ENCODE data around the gene PAX9.

PAX9 gene

DNA sequence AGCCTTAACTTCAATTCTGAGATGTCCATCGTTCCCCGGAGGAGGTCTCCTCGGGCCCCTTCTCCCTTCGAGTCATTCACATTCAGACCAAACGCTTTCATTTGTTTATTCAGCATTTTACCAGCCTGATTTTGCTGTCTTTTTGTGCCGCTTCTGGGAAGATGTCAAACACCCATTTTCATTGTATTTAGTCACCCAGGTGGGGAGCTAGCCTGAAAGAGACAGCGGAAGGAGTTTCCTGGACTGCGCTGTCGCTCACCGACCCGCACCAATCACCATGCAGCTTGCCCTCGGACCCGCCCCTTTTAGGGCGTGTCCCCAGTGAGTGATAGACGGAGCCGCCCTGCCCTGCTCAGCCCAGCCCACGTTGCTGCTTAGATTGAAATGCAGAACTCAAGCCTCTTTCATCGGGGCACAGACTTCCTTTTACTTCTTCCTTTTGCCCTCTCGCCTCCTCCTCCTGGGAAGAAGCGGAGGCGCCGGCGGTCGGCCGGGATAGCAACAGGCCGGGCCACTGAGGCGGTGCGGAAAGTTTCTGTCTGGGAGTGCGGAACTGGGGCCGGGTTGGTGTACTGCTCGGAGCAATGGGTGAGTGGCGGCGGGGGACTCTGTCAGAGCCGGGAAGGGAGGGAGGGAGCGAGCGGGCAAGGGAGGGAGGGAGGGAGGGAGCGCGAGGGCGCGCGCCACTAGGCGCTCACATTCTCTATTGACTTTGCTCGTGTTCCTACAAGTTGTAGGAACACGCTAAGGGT, at the start of gene PAX9:
Gene PAX9 (plus strand): TSS at position 355 of the 752 bp plus-strand sequence. CDS start 230 bp downstream, at position 585.
- DNase-seq: peak; percentile 98 to 99

DNA sequence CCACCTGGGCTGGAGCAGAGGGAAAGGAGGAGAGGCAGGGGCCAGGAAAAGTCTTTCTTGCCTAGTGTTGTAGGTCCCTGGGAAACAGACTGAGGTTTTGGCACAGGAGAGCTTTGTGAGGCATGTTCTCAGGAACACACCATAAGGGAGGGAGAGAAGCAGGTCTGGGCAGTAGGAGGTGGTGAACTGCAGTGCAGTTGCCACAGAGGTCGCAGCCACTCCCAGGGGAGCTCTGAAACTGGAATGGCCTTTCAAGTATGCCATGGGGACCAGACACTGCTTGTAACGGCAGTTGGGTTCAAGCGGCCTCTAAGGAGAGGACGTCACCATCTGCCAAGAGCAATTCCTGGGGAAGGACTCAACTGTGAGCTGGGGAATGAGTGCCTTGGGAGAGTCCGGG, 43.8 kb upstream of the PAX9 start:
- DNase-seq: no peak

DNA sequence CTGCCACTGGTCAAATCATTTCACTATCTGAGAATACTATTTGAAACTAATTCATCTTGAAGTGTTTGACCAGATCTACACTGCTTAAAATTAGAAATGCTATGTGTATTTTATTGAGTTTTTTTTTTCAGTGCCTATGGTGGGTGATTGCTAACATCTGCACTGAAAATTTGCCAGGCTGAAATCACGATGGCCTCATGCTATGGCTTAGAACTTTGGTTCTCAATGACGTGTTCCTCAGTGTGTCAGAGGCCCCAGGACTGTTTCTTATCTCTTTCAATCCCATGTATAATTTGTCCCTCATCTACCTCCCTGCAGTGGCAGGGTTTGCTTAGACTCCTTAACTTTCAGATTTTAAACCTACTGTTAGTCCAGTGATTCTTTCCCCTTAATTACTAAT, 43.0 kb upstream of the PAX9 start:
- DNase-seq: no peak

DNA sequence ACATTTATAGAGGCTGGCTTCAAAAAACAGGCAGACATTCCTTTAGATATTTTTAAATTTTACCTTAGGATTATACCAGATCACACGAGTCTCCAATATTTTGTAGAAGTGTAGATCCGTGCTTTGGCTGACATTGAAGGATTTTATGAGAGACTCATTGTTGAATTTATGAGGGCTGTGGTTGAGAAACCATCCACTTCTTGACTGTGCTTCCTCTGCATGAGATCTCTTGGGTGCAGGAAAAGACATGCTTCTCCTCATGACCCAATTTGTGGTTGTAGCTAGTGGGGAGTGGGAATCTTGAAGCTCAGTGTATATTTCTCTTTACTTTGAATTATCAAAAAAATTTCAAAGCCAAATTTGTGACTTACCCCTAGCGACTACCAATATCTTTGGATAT, 42.5 kb upstream of the PAX9 start:
- DNase-seq: no peak

DNA sequence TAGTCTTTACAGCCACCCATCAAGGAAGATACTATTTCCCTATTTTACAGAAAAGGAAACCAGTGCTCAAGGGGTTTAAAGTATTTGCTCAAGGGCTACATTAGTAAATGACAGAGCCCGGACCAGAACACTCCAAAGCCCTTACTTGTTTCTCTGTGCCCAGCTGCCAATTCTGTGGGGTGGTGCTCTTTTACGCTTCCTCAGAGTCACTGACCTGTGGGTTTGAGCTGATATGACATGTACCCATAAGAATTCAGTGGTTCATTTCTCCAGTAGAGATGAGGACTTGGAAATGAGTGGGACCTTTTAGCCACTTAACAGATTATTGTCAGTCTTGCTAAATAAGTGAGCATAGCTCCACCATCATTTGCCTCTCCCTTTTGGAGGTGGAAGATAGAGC, 41.8 kb upstream of the PAX9 start:
- DNase-seq: no peak

DNA sequence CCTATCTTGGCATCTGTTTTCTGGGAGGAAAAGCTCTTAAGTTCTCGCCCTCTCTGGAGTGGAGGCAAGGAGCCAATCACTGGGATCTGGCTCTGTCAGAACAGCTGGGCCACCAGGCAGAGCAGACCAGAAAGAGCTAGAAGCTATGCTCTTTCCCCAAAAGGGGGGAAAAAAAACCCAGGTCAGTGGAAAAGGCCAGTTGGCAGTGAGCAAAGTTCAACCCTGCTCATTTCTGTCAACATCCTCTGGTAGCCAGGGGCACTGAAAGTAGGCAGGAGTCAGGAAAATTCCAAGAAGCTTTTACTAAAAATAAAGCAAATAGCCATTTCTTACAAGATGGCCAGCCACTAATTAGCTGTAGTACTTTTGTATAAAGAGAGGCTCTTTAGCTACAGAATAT, 36.6 kb upstream of the PAX9 start:
- DNase-seq: no peak

DNA sequence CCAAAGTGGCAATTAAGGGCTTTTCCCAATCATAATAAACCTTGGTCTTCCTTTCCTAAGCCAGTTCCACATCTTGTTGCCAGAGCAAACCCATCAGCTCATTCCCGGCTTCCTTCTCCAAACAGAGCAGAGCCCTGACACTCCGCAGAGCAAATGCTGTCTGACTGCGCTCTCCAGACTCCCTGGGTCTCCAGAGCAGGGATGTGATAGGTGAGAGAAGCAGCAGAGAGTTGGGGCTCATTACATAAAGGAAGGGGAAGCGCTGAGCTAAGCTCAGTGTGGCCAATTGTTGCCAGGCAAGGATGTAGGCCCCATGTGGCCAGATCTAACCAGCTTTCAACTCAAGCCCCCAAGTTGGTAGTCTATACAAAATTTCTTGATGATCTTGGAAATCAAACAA, 36.2 kb upstream of the PAX9 start:
- no peak for DNase-seq

DNA sequence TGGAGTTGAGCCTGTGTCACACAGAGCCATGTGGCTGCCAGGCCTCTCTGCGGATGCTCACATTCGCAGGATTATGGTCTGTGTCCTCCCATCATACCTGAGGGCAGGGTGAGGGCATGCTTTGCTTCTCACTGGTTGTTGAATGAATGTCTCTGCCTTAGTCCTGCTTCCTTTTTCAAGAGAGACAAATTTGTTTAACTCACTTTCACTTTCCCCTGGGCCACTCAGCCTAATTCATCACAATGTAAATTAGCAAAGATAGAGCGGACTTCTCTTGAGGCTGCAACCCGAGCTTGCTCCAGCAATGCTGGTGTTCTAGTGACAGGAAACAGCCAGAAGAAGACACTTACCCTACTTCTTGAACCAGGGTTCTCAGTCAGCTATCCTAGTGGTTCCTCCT, 35.5 kb upstream of the PAX9 start:
- no peak for DNase-seq

DNA sequence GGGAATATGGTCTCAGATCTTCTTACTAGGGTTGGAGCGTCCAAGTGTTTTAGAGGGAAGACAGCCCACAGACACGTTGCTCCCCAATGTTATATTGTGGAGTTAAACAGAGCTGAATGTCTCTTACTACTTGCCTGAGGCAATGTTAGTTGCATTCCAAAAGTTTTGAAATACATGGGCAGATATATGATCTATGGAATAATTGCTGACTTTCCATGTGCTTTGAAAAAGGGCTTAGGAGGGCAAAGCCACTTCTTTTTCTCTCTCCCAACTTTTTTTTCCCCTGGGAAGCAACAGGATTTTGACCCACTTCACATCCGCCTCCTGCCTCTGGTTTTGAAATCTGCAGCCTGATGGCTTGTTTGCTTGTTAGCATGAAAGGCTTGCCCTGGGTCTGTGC, 33.7 kb upstream of the PAX9 start:
- DNase-seq: no peak

DNA sequence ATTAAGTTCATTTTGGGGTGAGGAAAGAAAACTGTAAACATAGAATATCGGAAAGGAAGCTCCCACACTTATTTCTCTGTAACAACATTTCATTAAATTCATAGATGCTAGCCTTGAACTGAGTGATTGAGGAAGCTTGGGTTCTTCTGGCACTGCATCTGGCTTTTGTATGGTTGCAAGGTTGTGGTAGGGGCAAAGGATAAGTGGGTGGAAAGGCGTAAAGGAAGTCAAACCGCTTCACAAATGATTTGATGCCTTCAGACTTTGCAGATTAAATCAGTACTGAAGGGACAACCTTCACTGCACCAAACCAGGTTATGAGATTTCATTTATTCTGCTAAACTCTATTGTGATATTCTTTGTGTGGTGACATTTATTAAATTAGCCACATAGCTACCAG, 28.1 kb upstream of the PAX9 start:
- DNase-seq: no peak

DNA sequence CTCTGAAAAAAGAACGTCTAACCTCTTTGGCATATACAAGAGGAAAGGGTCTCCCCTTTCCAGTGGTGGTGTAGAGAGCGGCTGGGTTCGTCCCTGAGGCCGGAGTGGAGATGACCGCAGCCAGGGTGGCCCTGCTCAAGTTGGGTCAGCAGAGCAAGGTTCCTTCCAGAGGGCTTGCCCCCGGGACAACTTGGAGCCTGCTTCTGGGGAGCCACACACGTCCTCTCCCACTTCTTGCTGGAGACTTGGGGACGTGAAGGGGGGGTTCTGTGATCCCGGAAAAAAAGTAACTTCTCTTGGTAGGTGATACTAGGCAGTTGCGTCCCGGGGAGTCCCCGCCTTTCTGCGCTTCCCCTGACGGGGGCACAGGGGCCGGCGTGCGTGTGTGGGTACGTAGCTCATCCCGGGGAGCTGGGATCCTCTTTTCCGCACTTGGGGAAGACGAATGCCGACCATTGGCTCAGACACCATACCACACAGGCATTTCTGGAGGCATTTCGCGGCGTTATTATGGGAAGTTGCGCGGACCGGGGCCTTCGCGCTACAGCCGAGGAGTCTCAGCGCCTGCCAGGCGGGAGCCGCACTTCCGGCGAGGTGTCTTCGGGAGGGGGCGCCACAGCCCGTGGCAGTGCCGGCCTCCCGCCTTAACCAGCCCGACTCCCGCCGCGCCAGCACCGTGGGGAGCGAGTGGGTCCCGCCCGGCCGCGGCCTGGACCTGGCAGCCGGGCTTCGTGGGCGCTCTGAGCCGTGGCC, 14.8 kb upstream of the PAX9 start:
- DNase-seq: no peak

DNA sequence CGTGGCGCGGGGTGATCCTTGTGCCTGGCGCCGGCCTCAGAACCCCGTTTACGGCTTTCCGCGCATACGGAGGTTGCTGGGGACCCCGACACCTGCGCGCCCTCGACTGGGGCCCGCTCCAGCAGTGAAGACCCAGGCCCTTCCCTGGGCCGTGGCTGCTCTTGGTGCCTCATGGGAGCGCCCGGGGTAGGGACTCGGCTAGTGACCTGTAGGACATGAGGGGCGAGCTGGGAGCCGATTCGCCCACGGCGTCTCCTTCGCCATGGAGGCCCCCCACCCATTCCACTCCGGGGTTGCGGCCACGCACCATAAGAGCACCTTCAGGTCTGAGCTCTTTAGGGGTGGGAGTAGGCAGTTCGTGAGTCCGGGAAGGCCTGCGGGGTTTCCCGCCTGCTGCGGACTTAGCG, 14.2 kb upstream of the PAX9 start:
- no peak for DNase-seq

DNA sequence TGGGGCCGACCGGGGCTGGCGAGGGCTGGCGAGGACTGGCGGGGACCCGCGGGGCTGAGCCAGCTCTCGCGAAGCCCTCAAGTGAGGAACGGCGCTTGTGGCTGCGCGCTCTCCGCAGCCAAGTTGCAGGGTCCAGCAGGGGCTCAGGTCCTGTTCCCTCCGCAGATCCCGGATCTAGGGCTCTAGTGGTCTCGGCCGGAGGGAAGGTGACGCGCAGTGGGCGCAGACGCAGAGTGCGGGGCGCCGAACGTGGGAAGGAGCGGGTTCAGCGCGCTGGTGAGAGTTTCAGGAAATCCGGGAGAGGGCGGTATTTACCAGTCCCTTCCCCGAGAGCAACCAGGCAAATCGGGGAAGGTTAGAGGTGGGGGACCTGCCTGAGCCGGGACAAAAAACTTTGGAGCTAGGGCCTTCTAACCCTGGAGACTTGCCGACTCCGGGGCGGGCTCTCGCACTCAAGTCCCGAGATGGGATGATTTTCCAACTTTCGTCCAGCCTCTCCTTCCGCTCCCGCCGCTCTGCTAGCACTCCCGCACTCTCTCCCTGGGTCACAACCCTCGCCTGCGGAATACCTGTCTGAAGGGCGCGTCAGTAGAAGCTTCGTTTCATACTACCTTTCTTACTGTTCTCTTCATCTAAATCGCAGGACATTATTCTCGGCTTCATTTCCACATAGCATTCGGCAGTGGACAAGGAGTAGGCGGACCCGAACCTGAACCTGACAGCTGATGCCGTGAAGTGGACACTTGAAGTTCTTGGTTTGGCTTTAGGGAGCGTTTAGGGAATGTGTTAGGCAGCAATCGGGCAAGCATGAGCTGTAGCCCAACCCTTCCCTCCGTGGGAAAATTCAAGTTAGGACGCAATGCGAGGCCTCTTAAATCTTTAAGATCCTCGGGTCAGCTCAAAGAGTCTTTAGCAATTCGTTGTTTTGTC, 13.6 kb upstream of the PAX9 start:
- peak; percentile 83 to 84 for DNase-seq

DNA sequence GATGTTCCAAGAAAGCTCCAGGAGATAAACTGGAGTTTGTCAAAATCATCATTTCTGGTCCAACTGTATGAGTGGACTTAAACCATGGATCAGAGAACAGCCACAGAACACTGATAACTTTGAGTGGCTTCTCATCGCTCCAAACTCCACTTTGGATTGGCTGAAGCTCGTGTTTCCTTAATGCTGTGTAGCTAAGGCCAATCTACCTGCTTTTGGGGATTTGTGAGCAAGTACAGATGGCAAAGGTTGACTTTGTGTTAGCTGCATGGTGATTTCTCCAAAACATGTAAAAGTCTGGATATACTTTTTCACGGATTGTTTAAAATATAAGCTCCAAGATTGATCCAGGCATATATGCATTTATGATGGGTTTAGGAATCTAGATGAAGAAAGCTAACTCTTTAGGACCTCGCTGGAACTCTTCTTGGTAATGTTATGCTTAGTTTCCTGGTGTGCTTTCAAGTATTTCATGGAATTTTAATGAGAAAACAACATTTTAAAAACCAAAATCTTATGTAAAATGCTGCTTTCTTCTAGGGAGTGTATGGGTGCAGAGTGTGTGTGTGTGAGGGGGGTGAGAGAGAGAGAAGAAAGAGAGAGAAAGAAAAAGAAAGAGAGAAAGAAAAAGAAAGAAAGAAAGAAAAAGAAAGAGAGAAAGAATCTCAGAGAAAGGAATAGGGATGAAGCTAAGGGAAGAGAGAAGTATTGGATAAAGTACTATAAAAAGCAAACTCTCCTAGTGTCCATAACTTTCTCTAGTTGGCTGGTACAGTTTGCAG, 11.6 kb upstream of the PAX9 start:
- no peak for DNase-seq

DNA sequence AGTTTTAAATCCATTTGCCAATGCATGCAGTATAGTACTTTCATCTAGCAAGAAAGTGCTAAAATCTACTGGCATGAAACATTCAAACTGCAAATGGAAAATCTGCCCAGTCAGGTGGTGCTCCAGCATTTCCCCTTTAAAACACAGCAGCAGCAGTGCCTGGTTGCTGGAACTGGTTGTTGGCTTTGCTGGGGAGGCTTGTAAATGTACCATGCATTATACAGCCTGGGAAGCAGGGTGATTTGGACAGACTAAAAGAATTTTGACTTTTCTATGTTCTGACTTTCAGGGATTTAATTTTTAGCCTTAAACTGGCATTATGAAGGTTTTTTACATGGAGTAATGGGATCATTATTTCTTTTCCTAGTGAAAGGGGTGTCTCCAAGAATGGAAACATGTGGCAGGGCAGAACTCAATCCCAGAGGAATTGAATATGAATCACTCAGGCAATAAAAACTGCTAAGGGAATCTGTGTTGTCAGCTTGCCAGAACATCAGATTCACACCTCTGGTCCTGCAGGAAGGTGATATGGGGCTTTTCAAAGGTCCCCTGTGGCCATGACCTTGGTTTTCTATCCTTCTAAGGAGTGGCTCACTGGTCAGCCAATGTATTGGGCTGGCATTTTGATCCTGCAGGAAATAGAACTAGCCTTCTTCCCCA, 9.0 kb upstream of the PAX9 start:
- DNase-seq: no peak

DNA sequence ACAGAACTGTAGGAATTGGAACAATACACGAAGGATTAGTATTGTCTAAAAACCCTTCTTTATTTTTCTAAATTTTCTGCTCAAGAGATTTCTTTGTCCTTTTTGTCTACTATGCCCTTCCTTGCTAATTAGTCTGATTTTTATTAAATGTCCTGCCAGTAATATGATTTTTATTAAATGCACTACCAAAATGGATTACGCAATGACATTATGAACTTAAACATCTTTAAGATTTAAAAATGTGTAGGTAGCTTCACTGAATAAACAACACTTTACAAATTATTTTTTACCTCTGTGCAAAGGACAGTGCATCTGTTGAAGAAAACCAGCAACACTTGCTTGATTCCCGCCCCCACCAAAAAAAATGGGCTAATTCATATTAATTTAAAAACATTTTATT, 8.2 kb upstream of the PAX9 start:
- DNase-seq: no peak

DNA sequence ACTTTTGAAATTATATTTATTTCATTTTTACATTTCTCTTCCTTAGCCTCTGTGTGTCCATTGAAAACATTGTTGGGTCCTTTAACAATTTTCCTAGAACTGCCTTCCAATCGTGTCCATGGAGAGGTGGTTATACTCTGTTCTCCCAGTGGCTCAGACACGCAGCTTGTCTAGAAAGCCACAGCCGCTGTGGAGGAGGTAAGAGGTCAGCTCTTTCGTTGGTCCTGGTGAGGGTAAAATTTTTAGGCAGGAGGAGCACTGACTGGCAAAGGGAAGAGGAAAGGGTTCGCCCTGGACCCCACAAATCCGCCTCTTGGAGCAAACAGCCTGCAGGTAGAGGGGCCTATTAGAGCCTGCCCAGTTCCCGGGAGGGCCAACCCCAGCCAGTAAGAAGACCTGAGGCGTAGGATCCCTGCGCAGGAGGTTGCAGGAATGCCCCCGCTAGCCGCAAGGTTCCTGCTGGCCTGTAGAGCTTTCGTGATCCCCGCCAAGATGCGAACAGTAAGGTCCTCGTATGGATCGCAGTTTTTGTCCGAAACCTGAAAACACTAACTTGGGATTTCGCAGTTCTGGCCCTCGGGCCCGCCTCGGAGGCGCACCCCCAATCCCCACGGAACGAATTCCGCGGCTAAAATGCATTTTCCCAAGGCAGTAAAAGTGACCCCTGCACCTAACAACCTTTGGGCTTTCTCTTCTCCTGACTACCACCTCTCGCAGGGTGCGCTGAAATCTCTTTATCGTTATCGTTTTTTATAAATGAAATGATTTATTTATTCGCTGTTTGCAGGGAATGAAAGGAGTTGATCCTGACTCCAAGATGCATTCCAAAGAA, 7.5 kb upstream of the PAX9 start:
- no peak for DNase-seq

DNA sequence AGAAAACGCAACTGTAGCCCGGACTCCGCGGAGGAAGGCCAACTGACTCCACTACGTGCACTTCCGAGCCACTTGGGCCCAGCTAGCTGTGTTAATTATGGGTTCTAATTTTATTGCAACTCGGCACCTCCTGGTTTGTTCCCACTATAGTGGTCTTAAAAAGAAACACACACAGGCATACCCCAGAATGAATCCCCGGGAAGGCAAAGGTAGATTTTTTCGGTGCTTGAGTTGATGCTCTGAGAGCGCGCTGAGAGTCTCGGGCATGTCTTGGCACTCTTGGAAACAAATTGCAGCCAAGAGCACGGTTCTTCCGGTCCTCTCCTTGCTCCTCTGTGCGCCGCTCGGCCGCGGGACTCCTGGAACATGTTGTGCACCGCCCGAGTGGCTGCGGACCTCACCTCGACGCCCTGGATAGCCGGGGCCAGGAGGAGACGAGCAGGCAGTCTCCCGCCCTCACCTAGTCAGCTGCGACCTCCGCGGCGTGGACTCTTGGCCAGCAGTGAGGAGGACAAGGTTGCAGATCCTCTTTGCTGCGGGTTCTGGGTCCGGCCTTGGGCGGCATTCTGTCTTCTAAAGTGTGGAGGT, 6.8 kb upstream of the PAX9 start:
- DNase-seq: no peak

DNA sequence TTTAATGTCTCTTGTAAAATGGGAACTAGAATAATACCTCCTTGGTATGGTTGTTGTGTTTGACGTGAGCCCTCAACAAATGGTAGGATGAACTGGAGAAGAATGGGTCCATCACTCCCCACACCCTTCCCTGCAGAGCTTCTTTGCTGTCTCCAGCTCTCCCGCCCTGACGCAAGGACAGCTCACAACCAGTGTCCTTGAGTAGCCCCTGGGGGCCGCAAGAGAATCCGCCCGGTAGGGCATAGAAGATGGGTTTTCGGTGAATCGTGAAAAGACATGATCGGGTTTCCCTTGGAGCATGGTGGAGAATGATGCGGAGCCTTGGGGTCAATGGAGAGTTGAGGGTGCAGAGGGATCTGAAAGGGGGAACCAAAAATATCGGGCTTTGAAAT, 6.1 kb upstream of the PAX9 start:
- no peak for DNase-seq

DNA sequence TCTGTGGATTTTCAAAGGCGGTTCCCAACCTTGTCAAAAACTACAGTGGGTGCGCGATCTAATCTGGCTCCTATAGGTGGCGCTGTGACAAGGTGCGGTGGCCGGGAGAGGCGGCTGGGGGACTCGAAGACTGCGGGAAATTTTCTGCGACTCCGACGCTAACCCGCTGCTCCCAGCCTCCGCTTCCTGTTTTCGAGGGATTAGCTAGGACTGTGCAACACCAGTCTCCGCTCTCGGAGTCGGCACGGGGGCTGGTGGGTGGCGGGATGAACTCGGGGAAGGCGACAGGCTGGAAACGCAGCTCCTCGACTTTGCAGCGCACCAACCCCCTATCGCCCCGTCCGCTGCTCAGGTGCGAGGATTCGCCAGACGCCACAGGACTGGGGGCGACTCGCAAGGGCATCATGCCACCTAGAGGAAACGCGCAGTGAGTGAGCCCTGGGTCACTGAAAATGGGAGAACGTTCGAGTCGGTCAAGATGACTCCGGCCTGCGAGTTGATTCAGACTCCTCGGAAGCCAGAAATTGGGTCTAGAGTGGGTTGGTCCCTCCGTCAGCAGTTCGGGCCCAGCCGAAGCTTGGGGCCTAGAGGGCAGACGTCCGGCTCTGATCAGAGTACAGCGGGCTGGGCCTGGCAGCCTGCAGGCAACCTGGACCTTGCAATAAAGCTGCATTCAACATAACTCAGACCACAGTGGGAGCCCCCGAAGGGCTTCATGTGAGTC, 5.5 kb upstream of the PAX9 start:
- DNase-seq: peak; percentile 76 to 89

All from SHP77 (cell line).